OCI-LY1 (cell line): ENCODE data around the gene LAMC3.

ENCODE experiments used
- H2AFZ ChIP-seq: fragments of 200-600 bp; sonication (generic), shearing (Covaris generic); 2 replicates; pipeline ENCODE4 v1.6.0; 2014; ENCODE audit warnings: antibody characterized with exemption, mild to moderate bottlenecking, low read length
- H3F3A ChIP-seq: fragments of 200-600 bp; sonication (generic), shearing (Covaris generic); 2 replicates; pipeline ENCODE4 v1.6.0; 2014; ENCODE audit warnings: mild to moderate bottlenecking, antibody characterized with exemption, low read length, moderate library complexity; ENCODE audit not compliant: insufficient read depth
- H3K27ac ChIP-seq: fragments of 200-600 bp; sonication (generic); 2 replicates; pipeline ENCODE4 v1.5.1; 2014; ENCODE audit warnings: low read length, mixed run types, mild to moderate bottlenecking, low read depth; ENCODE audit not compliant: poor library complexity, severe bottlenecking
- H3K27me3 ChIP-seq: fragments of 200-600 bp; sonication (generic); 2 replicates; pipeline ENCODE4 v1.6.0; 2014; ENCODE audit warnings: antibody characterized with exemption, mild to moderate bottlenecking, low read length, moderate library complexity; ENCODE audit not compliant: insufficient read depth
- H3K36me3 ChIP-seq: fragments of 200-600 bp; sonication (generic); 2 replicates; pipeline ENCODE4 v1.6.1; 2014; ENCODE audit warnings: mild to moderate bottlenecking, antibody characterized with exemption, low read length, moderate library complexity, mixed read lengths; ENCODE audit not compliant: insufficient read depth
- H3K4me1 ChIP-seq: fragments of 200-600 bp; sonication (generic); 2 replicates; pipeline ENCODE4 v1.5.1; 2014; ENCODE audit warnings: mild to moderate bottlenecking, low read length, moderate library complexity; ENCODE audit not compliant: insufficient read depth, severe bottlenecking
- H3K4me2 ChIP-seq: fragments of 200-600 bp; sonication (generic), shearing (Covaris generic); 2 replicates; pipeline ENCODE4 v1.6.1; 2014; ENCODE audit warnings: low read length
- H3K4me3 ChIP-seq: fragments of 200-600 bp; sonication (generic); 2 replicates; pipeline ENCODE4 v1.5.1; 2014; ENCODE audit warnings: low read length, low read depth, mild to moderate bottlenecking, mixed read lengths; ENCODE audit not compliant: poor library complexity, severe bottlenecking
- H3K79me2 ChIP-seq: fragments of 200-600 bp; shearing (Covaris generic); 2 replicates; pipeline ENCODE4 v1.6.1; 2016; ENCODE audit warnings: mixed run types, low read length, mixed read lengths; ENCODE audit not compliant: insufficient read depth
- H3K9ac ChIP-seq: fragments of 200-600 bp; sonication (generic), shearing (Covaris generic); 2 replicates; pipeline ENCODE4 v1.6.1; 2014; ENCODE audit warnings: mild to moderate bottlenecking, low read length, mixed read lengths
- H3K9me2 ChIP-seq: fragments of 200-600 bp; sonication (generic), shearing (Covaris generic); 2 replicates; pipeline ENCODE4 v1.6.1; 2014; ENCODE audit warnings: low read depth, mild to moderate bottlenecking, low read length, mixed read lengths
- H3K9me3 ChIP-seq: fragments of 200-600 bp; shearing (Covaris generic); 2 replicates; pipeline ENCODE4 v1.6.1; 2014; ENCODE audit warnings: low read length, mixed read lengths
- H4K20me1 ChIP-seq: fragments of 200-600 bp; sonication (generic), shearing (Covaris generic); 2 replicates; pipeline ENCODE4 v1.6.0; 2016; ENCODE audit warnings: mild to moderate bottlenecking, low read length; ENCODE audit not compliant: insufficient read depth
- EZH2 ChIP-seq: fragments of 200-600 bp; sonication (generic), shearing (Covaris generic); IDR thresholded peaks from 2 replicates; pipeline ENCODE4 v1.8.0; 2017; ENCODE audit warnings: borderline replicate concordance, mixed run types, mild to moderate bottlenecking, antibody characterized with exemption, low read length, moderate library complexity, mixed read lengths
- TF ChIP-seq, protein P1 (sequence below): fragments of 200-600 bp; sonication (generic), shearing (Covaris generic); IDR thresholded peaks from 2 replicates; pipeline ENCODE4 v1.5.1; 2017; ENCODE audit warnings: mild to moderate bottlenecking, antibody characterized with exemption, low read length, moderate library complexity, mixed read lengths

Gene LAMC3

DNA sequence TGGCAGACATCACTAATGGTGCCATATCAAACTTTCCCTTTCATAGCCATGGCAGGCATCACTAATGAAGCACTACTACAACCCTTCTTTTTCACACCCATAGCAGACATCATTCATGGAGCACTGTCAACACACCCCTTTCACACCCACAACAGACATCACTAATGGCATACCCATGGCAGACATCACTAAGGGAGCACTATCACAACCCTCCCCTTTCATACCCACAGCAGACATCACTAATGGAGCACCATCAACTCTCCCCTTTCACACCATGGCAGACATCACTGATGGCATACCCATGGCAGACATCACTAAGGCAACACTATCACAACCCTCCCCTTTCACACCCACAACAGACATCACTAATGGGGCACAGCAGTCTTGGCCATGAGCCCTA is 33.7 kb downstream of the LAMC3 start:
- Histone ChIP-seq H3K9me3 (no peaks in the 10 kb centered on the region), H3K9me2 (no peaks in the 10 kb centered on the region), H3K27ac (no peak overlapping the region), H3F3A (no peaks in the 10 kb centered on the region), H3K4me3 (no peak overlapping the region), H3K36me3 (no peaks in the 10 kb centered on the region), H3K79me2 (no peaks in the 10 kb centered on the region), H3K4me2 (no peak overlapping the region), H3K4me1 (peaks cover 10% of the 10 kb centered on the region), H4K20me1 (no peaks in the 10 kb centered on the region), H2AFZ (no peak overlapping the region), H3K9ac (no peak overlapping the region), H3K27me3 (no peaks in the 10 kb centered on the region)
- TF ChIP-seq, protein P1, sequence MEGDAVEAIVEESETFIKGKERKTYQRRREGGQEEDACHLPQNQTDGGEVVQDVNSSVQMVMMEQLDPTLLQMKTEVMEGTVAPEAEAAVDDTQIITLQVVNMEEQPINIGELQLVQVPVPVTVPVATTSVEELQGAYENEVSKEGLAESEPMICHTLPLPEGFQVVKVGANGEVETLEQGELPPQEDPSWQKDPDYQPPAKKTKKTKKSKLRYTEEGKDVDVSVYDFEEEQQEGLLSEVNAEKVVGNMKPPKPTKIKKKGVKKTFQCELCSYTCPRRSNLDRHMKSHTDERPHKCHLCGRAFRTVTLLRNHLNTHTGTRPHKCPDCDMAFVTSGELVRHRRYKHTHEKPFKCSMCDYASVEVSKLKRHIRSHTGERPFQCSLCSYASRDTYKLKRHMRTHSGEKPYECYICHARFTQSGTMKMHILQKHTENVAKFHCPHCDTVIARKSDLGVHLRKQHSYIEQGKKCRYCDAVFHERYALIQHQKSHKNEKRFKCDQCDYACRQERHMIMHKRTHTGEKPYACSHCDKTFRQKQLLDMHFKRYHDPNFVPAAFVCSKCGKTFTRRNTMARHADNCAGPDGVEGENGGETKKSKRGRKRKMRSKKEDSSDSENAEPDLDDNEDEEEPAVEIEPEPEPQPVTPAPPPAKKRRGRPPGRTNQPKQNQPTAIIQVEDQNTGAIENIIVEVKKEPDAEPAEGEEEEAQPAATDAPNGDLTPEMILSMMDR = no peak
- TF ChIP-seq EZH2 = no peak

DNA sequence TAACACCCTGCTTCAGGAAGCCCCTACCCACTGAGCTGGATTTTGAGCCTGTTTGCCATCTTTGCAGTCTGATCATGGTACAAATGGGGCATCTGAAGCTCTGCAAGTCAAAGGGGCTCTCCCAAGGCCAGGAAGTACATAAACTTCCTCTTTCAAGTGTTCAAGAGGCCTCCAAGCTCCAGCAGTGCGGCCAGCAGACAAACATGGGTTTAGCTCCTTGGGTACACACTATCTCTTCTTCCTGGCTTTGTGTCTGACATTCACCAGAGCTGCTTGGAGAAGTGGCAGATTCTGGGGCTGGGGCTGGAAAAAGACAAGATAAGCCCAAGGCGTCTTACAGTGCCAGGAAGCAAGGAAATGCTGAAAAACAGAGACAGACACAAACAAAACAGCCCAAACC is 34.1 kb downstream of the LAMC3 start:
- no peak for TF ChIP-seq EZH2
- TF ChIP-seq, protein P1 = no peak
- H2AFZ ChIP-seq = no peak overlapping the region
- no peak overlapping the region for H3K9ac ChIP-seq
- no peak overlapping the region for H3K4me3 ChIP-seq
- H3K4me2 ChIP-seq = no peak overlapping the region
- no peaks in the 10 kb centered on the region for H3F3A ChIP-seq
- no peaks in the 10 kb centered on the region for H3K27me3 ChIP-seq
- no peaks in the 10 kb centered on the region for H4K20me1 ChIP-seq
- H3K79me2 ChIP-seq = no peaks in the 10 kb centered on the region
- no peak overlapping the region for H3K27ac ChIP-seq
- no peaks in the 10 kb centered on the region for H3K36me3 ChIP-seq
- H3K4me1 ChIP-seq = peaks cover 10% of the 10 kb centered on the region
- no peaks in the 10 kb centered on the region for H3K9me3 ChIP-seq
- H3K9me2 ChIP-seq = no peaks in the 10 kb centered on the region

DNA sequence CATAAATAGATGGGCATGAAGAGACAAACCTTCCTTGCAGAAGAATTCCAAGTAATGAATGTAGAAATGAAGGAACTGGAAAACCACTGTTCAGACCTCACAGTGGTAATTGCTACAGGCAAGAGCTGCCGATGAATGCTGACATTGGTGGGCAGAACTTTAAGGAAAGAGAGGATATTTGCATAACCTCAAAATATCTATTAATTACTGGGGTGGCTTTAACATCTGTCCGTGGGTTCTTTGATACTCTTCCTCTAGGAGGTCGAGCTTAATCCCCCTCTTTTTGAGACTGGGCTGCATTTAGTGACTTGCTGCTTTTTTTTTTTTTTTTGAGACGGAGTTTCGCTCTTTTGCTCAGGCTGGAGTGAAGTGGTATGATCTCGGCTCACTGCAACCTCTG is 34.7 kb downstream of the LAMC3 start:
- no peak overlapping the region for H3K27ac ChIP-seq
- H3K9me3 ChIP-seq = no peaks in the 10 kb centered on the region
- H3K4me3 ChIP-seq = no peak overlapping the region
- H3K79me2 ChIP-seq = no peaks in the 10 kb centered on the region
- TF ChIP-seq, protein P1 = no peak
- TF ChIP-seq EZH2 = no peak
- H3F3A ChIP-seq = no peaks in the 10 kb centered on the region
- peaks cover 10% of the 10 kb centered on the region for H3K4me1 ChIP-seq
- no peaks in the 10 kb centered on the region for H3K9me2 ChIP-seq
- H2AFZ ChIP-seq = no peak overlapping the region
- H3K36me3 ChIP-seq = no peaks in the 10 kb centered on the region
- H3K27me3 ChIP-seq = no peaks in the 10 kb centered on the region
- no peaks in the 10 kb centered on the region for H4K20me1 ChIP-seq
- no peak overlapping the region for H3K4me2 ChIP-seq
- H3K9ac ChIP-seq = no peak overlapping the region
